SW480 (cell line): ENCODE data around the gene TSPEAR.
"Not testable (repeated sequence)": the region's sequence is repeated elsewhere in the genome, so short reads cannot be mapped to it uniquely, and the experiment has no call there.

Source experiments
- DNase-seq: peaks from one replicate; pipeline ENCODE4 v3.0.0-alpha.2; 2016; ENCODE audit warnings: low spot score

The TSPEAR gene

GRCh38 chr21:44603109-44603875 is 108.1 kb downstream of the TSPEAR start:
- DNase-seq = no peak

GRCh38 chr21:44602463-44602850 is 108.9 kb downstream of the TSPEAR start:
- DNase-seq = no peak

DNA sequence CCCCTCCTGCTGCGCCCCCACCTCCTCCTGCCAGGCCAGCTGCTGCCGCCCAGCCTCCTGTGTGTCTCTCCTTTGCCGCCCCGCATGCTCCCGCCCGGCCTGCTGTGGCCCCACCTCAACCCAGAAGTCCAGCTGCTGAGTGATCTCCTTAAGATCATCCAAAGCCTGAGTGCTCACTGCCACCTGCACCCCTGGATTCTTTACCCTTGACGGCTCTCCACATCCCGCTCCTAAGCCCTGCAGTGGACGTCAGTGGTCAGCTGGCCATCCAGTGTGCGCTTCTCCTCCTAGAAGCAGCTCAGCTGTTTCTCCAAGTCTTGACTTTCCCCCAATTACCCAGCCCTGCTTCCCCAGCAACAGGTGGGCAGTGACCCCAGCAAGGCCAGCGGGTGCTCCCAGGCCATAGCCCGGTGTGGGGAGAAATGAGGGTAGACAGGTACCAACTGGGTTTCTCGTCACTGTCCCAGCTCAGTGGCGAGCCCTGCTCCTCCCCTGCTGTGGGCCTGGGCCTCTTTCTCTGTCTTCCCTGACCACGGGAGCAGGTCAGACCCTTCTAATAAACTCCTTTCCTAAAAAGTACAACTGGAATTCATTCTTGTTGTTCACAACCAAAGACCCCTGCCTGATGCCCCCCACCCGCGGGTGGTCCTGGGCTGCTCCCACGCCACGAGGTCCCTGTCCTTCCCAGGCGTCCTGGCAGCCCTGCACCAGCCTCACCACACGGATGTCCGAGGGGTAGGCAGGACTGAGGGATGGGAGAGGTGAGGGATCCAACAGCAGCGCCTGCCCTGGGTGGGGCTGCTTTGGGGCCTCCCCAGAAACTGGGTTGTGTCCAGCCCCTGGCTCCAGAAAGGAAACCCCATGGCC is 109.5 kb downstream of the TSPEAR start:
- no peak for DNase-seq

GRCh38 chr21:44601091-44601490 is 110.3 kb downstream of the TSPEAR start:
- DNase-seq = not testable (repeated sequence)

DNA sequence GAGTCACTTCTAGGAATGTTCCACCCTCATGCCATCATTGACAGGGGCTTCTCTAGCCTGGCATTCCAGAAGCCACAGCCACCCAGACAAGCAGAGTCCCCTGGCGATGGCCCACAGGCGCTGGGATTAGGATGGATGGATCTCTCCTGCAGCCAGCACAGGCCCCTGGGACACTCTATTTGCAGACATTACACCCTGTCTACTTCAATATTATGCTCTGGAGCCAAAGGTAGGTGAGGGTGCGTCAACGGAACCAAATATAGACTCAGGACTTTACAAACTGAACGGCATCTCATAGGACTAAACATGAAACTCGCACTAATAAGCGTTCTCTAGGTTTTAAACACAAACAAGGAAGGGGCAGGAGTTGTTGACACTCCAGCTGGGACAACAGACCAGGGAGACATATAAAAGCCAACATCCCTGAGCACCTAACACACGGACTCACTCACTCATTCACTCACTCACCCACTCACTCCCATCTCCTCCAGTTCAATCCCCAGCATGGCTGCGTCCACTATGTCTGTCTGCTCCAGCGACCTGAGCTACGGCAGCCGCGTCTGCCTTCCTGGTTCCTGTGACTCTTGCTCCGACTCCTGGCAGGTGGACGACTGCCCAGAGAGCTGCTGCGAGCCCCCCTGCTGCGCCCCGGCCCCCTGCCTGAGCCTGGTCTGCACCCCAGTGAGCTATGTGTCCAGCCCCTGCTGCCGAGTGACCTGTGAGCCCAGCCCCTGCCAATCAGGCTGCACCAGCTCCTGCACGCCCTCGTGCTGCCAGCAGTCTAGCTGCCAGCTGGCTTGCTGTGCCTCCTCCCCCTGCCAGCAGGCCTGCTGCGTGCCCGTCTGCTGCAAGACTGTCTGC is 111.0 kb downstream of the TSPEAR start, which contains the start of gene KRTAP10-7:
Gene KRTAP10-7, plus strand, starts transcription at position 480 of the 861 bp plus-strand sequence. Its CDS starts 25 bp downstream, at position 505.
- not testable (repeated sequence) for DNase-seq

DNA sequence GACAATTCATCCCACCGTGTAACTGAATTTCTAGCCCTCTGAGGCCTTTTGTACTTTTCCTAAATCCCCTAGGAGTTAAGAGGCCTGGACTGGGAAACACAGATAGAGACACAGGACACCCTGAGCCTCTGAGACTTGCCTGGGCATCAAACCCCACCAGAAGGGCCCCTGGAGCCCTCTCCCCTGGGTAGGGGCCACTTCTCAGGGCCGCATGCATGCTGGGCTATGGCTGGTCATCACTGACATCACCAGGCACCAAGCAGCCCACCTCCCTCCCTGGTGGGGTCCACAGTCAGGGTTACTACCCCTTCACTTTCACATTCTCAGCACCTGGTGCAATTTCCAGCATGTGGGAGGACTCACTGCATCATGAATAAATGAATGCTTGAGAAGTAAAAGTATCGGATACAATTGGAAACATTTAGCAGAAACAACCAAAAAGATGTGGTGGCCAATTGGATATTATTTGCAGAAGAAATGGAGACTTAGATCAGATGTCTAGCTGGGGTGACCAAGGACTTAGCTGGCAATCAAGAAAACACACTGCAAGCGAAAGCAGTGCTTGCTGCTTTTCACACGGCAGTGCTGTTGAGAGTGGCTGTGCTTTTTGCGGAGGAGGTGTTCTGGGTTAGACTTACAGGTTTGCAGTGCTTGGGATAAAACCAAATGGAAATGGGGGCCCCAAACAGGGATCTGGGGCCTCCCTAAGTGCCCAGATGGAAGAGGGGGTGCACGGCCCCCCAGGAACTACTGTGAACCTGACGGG is 111.9 kb downstream of the TSPEAR start:
- no peak for DNase-seq

GRCh38 chr21:44598061-44598460 is 113.3 kb downstream of the TSPEAR start:
- no peak for DNase-seq

DNA sequence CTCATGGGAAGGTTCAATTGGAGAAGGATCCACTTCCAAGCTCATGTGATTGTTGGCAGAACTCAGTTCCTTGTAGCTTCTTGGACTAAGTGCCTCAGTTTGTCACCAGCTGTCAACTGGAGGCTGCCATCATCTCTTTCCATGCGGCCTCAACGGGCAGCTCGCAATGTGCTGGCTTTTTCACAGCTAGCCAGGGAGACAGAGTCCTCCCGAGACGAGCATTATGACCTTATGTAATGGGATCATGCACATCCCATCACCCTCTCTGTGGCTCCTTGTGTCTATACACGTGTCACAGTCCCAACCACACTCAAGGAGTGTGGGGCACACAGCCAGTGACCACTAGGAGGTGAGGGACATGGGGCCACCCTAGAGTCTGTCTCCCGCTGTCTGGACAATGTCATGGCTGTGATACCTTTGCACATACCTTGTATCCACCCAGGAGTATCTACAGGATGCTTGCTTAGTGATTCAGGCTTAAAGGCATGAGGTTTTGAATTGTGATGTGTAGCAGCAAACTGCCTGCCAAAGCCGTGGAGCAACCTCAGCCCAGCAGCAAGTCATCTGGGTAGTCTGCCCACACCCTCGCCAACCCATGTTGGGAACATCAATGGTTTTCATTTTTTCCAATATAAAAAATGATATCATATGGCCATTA is 115.2 kb downstream of the TSPEAR start:
- DNase-seq = peak; percentile 25

DNA sequence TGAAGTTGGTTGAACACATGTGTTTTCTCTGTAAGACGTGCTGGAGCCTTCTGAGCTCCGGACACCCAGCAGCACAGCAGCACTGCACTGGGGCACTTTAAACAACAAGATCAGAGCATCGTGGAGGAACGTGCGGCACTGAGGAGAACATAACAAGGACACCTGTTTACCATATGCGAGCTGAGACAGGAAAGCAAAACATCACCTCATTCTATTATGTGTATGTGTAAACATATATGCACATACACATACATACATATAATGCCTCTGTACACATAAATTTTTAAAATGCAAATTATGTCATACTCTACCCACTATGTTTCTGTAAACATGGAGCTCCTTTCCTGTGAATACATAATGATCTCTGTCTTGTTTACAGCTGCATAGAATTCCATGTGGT is 115.8 kb downstream of the TSPEAR start:
- no peak for DNase-seq

GRCh38 chr21:44594406-44594916 is 116.9 kb downstream of the TSPEAR start:
- DNase-seq = no peak

DNA sequence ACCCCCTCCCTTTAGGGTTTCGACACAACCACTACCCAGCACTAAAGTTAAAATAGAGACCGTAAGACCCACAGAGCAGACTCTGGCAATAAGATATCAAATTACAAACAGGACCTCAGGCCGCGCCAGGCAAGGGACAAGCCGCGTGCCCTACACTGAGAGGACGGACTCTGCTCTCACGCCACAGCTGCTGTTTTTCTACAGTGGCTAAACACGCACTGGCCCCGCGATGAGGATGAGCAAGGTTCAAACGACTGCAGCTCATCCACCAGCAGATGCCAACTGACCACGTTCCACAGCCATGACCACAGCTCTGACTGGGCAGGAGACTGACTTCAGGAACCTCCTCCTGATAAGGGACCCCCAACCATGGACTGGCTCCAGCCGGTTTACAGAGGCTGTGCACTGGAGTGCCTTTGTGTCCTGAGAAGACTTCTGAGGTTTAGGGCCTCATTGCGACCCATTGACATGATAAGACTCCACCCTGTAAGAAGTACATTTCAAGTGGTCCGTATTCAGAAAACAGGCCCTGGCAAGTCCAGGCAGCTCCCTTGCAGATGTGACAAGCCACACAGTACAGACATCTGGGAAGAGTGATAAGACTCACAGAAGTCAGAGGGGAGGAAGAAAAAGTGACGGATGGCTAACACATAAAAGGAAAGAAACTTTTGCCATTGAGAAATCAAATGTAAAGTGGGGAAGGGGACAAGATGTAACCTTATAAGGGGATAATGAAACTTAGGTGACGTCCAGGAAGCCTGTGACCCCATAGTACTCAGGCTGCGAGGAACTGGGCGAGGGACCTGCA is 117.6 kb downstream of the TSPEAR start:
- DNase-seq = peak; percentile 57

DNA sequence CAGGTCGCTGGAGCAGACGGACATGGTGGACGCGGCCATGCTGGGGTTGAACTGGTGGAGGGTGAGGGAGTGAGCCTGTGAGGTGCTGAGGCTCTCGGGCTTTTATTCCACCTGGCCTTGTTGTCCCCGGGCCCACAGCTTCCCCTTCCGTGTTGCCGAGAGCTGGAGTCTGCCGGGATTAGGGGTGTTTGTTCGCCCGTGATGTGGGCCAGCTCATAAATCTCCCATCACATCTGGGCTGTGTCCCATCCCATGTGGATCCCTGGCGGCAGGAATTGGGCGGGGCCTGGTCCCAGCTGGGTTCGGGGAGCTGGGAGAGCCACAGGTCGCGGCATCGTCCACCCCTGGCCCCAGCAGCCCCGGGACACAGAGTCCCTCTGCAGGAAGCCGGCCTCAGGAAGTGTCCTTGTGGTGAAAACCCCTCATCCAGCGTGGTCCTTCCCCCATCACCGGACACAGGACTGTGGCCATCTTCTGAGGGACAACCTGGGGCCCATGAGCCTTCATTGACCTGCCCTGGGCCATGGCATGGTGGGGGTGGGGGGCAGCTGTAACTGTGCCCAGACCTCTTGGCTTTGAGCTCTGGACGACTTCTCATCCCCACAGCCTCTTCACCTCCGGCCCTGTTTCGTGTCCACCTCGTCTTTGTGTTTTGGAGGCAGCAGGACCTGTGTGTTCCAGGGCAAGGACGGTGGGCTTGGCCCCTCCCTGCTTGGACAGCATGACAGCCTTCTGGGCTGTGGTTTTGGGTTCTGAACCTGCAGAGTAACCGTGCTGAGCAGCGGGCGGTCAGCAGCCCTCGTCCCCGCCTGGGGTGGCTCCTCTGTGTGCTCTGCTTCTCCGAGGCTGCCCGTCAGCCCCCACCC is 118.7 kb downstream of the TSPEAR start, which contains the start of gene KRTAP10-6:
Gene KRTAP10-6, minus strand, starts transcription at position 60 of the 866 bp plus-strand sequence. Its CDS starts 21 bp downstream, at position 39.
- no peak for DNase-seq

- not testable (repeated sequence) for DNase-seq
Observed at GRCh38 chr21:44591801-44592130, 119.6 kb downstream of the TSPEAR start.

GRCh38 chr21:44590897-44591800 is 120.2 kb downstream of the TSPEAR start:
- DNase-seq = not testable (repeated sequence)

DNA sequence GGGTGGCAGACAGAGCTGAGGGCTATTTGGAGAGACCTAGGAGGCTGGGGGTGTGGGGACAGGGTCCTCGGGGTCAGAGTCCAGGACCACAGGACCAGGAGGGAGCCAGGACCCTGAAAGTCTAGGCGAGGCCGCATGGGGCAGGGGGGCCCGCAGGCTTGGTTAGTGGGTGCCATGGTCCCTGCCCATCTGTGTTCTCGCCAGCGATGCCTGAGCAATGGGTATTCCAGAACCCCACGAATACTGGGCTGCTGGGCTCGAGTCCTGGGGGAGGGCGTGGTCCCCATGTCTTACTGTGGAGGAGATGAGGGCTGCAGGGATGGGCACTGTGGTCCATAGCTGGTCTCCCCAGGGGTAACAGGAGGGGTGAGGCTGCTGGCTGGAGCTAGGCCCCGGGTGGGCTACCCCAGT is 121.1 kb downstream of the TSPEAR start:
- DNase-seq = no peak

GRCh38 chr21:44589586-44590305 is 121.6 kb downstream of the TSPEAR start:
- no peak for DNase-seq

- DNase-seq = no peak
Observed at GRCh38 chr21:44589094-44589493, 122.3 kb downstream of the TSPEAR start.
